ENCODE measurements around the gene PSENEN. TPM values are rescaled to one million over a fixed set of nuclear protein-coding genes. Genes with fewer than 3 reads are reported as not detected.

The PSENEN gene
- total and polyA plus RNA-seq, 9 of the 15 experiments (the other 6 are each of a cell fraction or from before 2014, with no cell fraction given): 34.5 to 299 (median 61.1) TPM

GRCh38 chr19:35713506-35713850 is 32.0 kb upstream of the PSENEN start:
- CTCF ChIA-PET (ENCODE audit: low intra/inter-chr PET ratio): interaction anchor here (1.0 kb wide), 1 partner anchor 9 kb away, joined by 3 read pairs; no protein-coding TSS in a partner anchor
- FAIRE-seq (no peak), DNase-seq (ENCODE audit: extremely low read depth in 1 of 4, low spot score in 3 of 4) (no peak), ATAC-seq (no peak)
- H3K9me1 ChIP-seq (ENCODE audit: control insufficient read depth, insufficient read depth, low read length): no peaks in the 10 kb centered on the region
- POLR2A ChIA-PET: interaction anchor here (1.1 kb wide), 1 partner anchor 29 kb away, joined by 3 read pairs; no protein-coding TSS in a partner anchor
- no peak overlapping the region for H3K4me2 ChIP-seq (ENCODE audit: insufficient read depth, low read length)
- 10% methylated on average over 2 of the region's 2 CpGs for WGBS (ENCODE audit: insufficient coverage, low coverage, missing lambda C conversion rate)
- peaks cover 16 to 56% of the 10 kb centered on the region in 2 experiments for H3K27me3 ChIP-seq (ENCODE audit: control insufficient read depth in 2 of 2, insufficient read depth in 2 of 2, low read length in 2 of 2)
- intact Hi-C loops (cut with micrococcal nuclease) (no loop called here), in situ Hi-C loops (cut with MboI) (no loop called here)
- peaks cover 5% of the 10 kb centered on the region for H3K79me2 ChIP-seq (ENCODE audit: control insufficient read depth, insufficient read depth, low read length)
- H2AFZ ChIP-seq (ENCODE audit: low read depth, low read length): no peak overlapping the region
- H3K9me3 ChIP-seq (replicated peaks; ENCODE audit: control insufficient read depth, insufficient read depth, low read depth, low read length): no peaks in the 10 kb centered on the region
- H3K9ac ChIP-seq (ENCODE audit: insufficient read depth in 1 of 2, low read depth in 2 of 2, low read length in 2 of 2): no peak overlapping the region
- TF ChIP-seq ZNF347 (CRISPR knock-in tag; IDR thresholded peaks at IDR 0.05; ENCODE audit: low read depth) (no peak), MCM3 (IDR thresholded peaks at IDR 0.05) (no peak), ZNF589 (CRISPR knock-in tag; IDR thresholded peaks at IDR 0.05; ENCODE audit: low read depth) (no peak), RHOXF2B (CRISPR knock-in tag; conservative IDR thresholded peaks at IDR 0.05) (no peak), KHSRP (IDR thresholded peaks at IDR 0.05) (no peak), E2F1 (CRISPR knock-in tag; IDR thresholded peaks at IDR 0.05) (no peak), HNRNPUL1 (IDR thresholded peaks at IDR 0.05; ENCODE audit: low read length) (no peak), GTF3C2 (IDR thresholded peaks at IDR 0.05; ENCODE audit: borderline replicate concordance, extremely low read depth, insufficient read length) (no peak), RFX5 (IDR thresholded peaks at IDR 0.05; ENCODE audit: low read depth, low read length) (no peak), CBFA2T2 (conservative IDR thresholded peaks at IDR 0.05) (no peak), TAF9B (IDR thresholded peaks at IDR 0.05; ENCODE audit: partially characterized antibody) (no peak), POU5F1 (IDR thresholded peaks at IDR 0.05; ENCODE audit: borderline replicate concordance, low read depth, low read length, partially characterized antibody) (no peak)
- BruUV-seq (replicated peaks): no TSS peak
- peaks cover 8 to 39% of the 10 kb centered on the region in 2 experiments for H3K4me1 ChIP-seq (replicated peaks in 1 of 2; ENCODE audit: control insufficient read depth in 2 of 2, insufficient read depth in 2 of 2, low read length in 2 of 2)
- no peak overlapping the region for H3K27ac ChIP-seq (ENCODE audit: extremely low read depth, low read depth, low read length)
- H3K4me3 ChIP-seq: no peak overlapping the region
- no peaks in the 10 kb centered on the region for H3K36me3 ChIP-seq (ENCODE audit: control insufficient read depth, insufficient read depth, low read length)
- H4K20me1 ChIP-seq (replicated peaks; ENCODE audit: control insufficient read depth, insufficient read depth, low read length): 0 out of 2 replicates have a peak, but pooled peaks cover 2% of the 10 kb centered on the region
